Epithelial cell of proximal tubule (primary cell): ENCODE results near the gene BRD1. TPM values are rescaled to one million over a fixed set of nuclear protein-coding genes. Genes with fewer than 3 reads are reported as not detected.
"Not testable (repeated sequence)": the region's sequence is repeated elsewhere in the genome, so short reads cannot be mapped to it uniquely, and the experiment has no call there.

Source experiments
- DNase-seq: peaks from one replicate; pipeline ENCODE4 v3.0.0-alpha.2; 2011; ENCODE audit warnings: low read depth
- H3K4me3 ChIP-seq: 2 replicates; pipeline ENCODE4 v1.5.1; 2011; ENCODE audit warnings: low read depth, mild to moderate bottlenecking, low read length
- CTCF ChIP-seq: conservative IDR thresholded peaks from 2 replicates; pipeline ENCODE4 v1.5.1; 2012; ENCODE audit warnings: low read depth, mild to moderate bottlenecking, low read length
- total RNA-seq: library from RNA; depleted of rRNA; stranded (reverse); fragments of >200 nt; gene quantifications from 2 replicates; pipeline ENCODE4 v1.2.3, GENCODE V29; 2015

Gene BRD1
- total RNA-seq, 1 donor from 2014 or later = 41.8 TPM

GRCh38 chr22:49785841-49786471, 41.7 kb downstream of the BRD1 start:
- TF ChIP-seq CTCF = no peak
- no peak for DNase-seq
- H3K4me3 ChIP-seq = no peak overlapping the region

GRCh38 chr22:49785046-49785521, 42.6 kb downstream of the BRD1 start:
- no peak overlapping the region for H3K4me3 ChIP-seq
- DNase-seq = no peak
- no peak for TF ChIP-seq CTCF

DNA sequence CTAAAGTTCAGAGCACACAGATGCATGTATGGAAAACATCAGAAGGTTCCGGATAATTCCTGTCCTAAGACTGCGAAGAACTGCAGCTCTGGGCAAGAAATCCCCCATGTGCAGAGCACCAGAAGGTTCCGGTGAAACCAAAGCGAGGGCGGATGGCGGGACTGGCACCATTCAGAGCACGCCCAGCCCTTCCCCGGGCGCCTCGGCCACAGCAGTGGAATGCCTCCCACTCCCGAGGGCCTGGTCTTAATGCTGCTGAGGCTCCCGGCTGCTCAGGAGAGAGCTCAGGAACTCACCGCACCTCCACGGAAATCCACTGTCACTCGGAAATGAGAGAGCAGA, 43.1 kb downstream of the BRD1 start:
- TF ChIP-seq CTCF = no peak
- H3K4me3 ChIP-seq = no peak overlapping the region
- DNase-seq = no peak

GRCh38 chr22:49783926-49784629, 43.6 kb downstream of the BRD1 start:
- no peak overlapping the region for H3K4me3 ChIP-seq
- no peak for TF ChIP-seq CTCF
- no peak for DNase-seq

- no peak overlapping the region for H3K4me3 ChIP-seq
- no peak for TF ChIP-seq CTCF
- DNase-seq = no peak
Observed at GRCh38 chr22:49783036-49783746, 44.5 kb downstream of the BRD1 start.

GRCh38 chr22:49781886-49782285, 45.8 kb downstream of the BRD1 start:
- DNase-seq, H3K4me3 ChIP-seq: not testable (repeated sequence)

GRCh38 chr22:49781289-49781782, 46.3 kb downstream of the BRD1 start:
- DNase-seq = no peak
- no peak overlapping the region for H3K4me3 ChIP-seq
- no peak for TF ChIP-seq CTCF
